Stimulated activated memory B cell treated with anti-CD40 and anti-IgM and Interleukin-4, amounts not matched to agents 10 μg/mL and 1 μg/mL and 100 μg/mL, for 72 hours (primary cell): Measurements from ENCODE around the gene CEACAM20.
"Not testable (repeated sequence)": the region's sequence is repeated elsewhere in the genome, so short reads cannot be mapped to it uniquely, and the experiment has no call there.

Experiments used
- ATAC-seq: fragments of 150-1000 bp; cut with Tn5 transposase; 2 replicates; pipeline ENCODE4 v1.10.0; 2021
- H3K27ac Mint-ChIP-seq: one replicate; pipeline ENCODE4 v1.8.0; 2022; ENCODE audit warnings: mild to moderate bottlenecking, mixed read lengths
- H3K27me3 Mint-ChIP-seq: one replicate; pipeline ENCODE4 v1.8.0; 2022; ENCODE audit warnings: mixed read lengths
- H3K36me3 Mint-ChIP-seq: one replicate; pipeline ENCODE4 v1.8.0; 2022; ENCODE audit warnings: mixed read lengths
- H3K4me1 Mint-ChIP-seq: one replicate; pipeline ENCODE4 v1.8.0; 2022; ENCODE audit warnings: mixed read lengths
- H3K4me3 Mint-ChIP-seq: one replicate; pipeline ENCODE4 v1.8.0; 2022; ENCODE audit warnings: mild to moderate bottlenecking, moderate library complexity, mixed read lengths
- H3K9me3 Mint-ChIP-seq: one replicate; pipeline ENCODE4 v1.8.0; 2022; ENCODE audit warnings: mixed read lengths

Gene CEACAM20

DNA sequence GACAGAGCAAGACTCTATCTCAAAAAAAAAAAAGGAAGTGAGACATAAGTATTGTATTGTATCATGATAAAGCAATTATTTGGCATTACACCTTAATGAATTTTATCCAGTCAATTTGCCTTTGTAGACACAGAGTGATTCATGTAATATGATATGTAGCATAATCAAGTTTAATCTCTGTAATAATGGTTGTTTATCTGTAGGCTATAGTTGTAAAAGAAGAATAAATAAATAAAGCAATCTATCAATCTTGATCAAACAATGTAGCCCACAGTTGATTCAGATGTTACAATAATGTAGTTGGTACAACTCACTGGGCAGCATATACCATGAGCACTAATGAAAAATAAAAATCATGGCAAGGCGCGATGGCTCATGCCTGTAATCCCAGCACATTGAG, 28.5 kb upstream of the CEACAM20 start:
- H3K36me3 Mint-ChIP-seq, result no peaks in the 10 kb centered on the region
- no peak overlapping the region for H3K27ac Mint-ChIP-seq
- peaks cover 23% of the 10 kb centered on the region for H3K9me3 Mint-ChIP-seq
- no peak overlapping the region for H3K4me3 Mint-ChIP-seq
- no peak for ATAC-seq
- no peaks in the 10 kb centered on the region for H3K4me1 Mint-ChIP-seq
- H3K27me3 Mint-ChIP-seq, result peaks cover 20% of the 10 kb centered on the region

GRCh38 chr19:44554641-44555246, 25.3 kb upstream of the CEACAM20 start:
- no peak for ATAC-seq
- Mint-ChIP-seq H3K4me1 (no peaks in the 10 kb centered on the region), H3K27me3 (peaks cover 20% of the 10 kb centered on the region), H3K27ac (no peak overlapping the region), H3K36me3 (no peaks in the 10 kb centered on the region), H3K4me3 (no peak overlapping the region), H3K9me3 (peaks cover 16% of the 10 kb centered on the region)

DNA sequence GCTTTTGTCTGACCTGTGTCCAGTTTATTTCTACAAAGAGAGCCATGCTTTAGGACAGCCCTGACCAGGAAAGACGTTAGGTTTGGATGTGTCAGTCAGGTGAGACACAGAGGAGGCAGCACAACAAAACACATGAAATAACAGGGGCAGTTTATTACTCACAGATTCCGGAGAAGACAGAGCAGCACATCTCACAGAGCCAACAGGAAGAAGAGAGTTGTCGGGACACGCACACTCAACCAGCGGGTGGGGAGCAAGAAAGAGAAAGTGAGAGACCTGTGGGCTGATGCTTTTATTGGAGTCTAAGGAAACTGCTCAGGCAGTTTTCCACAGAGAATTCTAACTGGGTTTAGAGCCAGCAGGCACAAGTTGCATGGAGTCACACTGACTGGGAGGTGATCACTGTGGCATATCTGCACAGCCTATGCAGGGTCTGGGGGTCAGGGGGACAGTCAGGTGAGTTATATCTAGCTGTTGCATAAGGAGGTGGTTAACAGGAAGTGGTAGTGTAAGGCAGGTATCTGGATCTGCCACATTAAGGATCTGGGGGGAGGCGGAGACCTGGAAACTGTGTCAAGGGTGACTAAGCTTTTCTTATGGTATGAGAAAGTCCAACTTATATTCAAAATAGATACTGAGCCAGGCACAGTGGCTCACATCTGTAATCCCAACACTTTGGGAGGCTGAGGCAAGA, 24.1 kb upstream of the CEACAM20 start:
- peaks cover 20% of the 10 kb centered on the region for H3K27me3 Mint-ChIP-seq
- H3K27ac Mint-ChIP-seq, result no peak overlapping the region
- H3K4me3 Mint-ChIP-seq, result no peak overlapping the region
- peaks cover 22% of the 10 kb centered on the region for H3K9me3 Mint-ChIP-seq
- H3K36me3 Mint-ChIP-seq, result no peaks in the 10 kb centered on the region
- ATAC-seq, result no peak
- H3K4me1 Mint-ChIP-seq, result no peaks in the 10 kb centered on the region

DNA sequence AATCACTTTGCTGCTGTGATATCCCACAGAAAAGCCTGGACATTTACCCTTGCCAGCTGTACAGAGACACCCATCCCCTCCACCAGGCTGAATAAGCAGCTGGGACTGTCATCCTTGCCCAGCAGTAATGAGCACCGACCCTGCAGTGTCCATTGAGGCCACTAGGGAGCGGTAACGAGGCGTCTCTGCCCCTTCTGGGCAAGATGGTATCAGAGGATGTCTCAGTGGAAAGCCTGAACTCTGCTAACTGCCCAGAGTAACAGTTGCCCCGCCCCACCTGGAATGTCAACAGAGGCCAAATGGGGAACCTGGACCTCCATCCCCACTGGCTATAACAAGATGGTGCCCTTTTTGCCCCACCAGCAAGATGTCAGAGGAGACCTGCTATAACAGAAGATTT, 22.8 kb upstream of the CEACAM20 start:
- Mint-ChIP-seq H3K4me1 (no peaks in the 10 kb centered on the region), H3K4me3 (no peak overlapping the region), H3K9me3 (peaks cover 22% of the 10 kb centered on the region), H3K36me3 (no peaks in the 10 kb centered on the region), H3K27ac (no peak overlapping the region), H3K27me3 (peaks cover 20% of the 10 kb centered on the region)
- ATAC-seq, result no peak

DNA sequence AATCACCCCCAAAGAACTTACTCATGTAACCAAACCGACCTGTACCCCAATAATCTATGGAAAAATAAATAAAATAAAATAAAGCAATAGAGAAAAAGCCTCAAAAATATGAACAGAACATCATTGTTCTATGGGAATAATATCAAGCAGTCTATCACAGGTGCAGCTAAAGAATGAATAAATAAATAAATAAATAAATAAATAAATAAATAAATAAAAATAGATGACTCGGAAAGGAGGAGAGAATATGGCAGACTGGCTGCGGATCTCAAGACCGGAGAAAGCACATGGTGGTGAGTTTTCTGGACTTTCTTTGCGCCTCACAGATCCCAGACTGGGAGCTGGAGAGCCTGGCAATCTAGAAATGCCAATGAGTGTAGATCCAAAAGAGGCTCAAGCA, 22.4 kb upstream of the CEACAM20 start:
- Mint-ChIP-seq H3K4me1 (no peaks in the 10 kb centered on the region), H3K36me3 (no peaks in the 10 kb centered on the region), H3K9me3 (peaks cover 26% of the 10 kb centered on the region)

GRCh38 chr19:44550976-44551375, 21.5 kb upstream of the CEACAM20 start:
- not testable (repeated sequence) for ATAC-seq, H3K4me1 Mint-ChIP-seq, H3K36me3 Mint-ChIP-seq, H3K27ac Mint-ChIP-seq, H3K4me3 Mint-ChIP-seq
- peaks cover 26% of the 10 kb centered on the region for H3K9me3 Mint-ChIP-seq
- peaks cover 20% of the 10 kb centered on the region for H3K27me3 Mint-ChIP-seq

More for the DNA sequence above, 22.4 kb upstream of the CEACAM20 start:
- ATAC-seq, result no peak
- Mint-ChIP-seq H3K27me3 (peaks cover 20% of the 10 kb centered on the region), H3K27ac (no peak overlapping the region), H3K4me3 (no peak overlapping the region)

- H3K9me3 Mint-ChIP-seq, result peaks cover 24% of the 10 kb centered on the region
- no peak overlapping the region for H3K27ac Mint-ChIP-seq
- no peak overlapping the region for H3K4me3 Mint-ChIP-seq
- no peaks in the 10 kb centered on the region for H3K36me3 Mint-ChIP-seq
- ATAC-seq, result no peak
- H3K4me1 Mint-ChIP-seq, result no peaks in the 10 kb centered on the region
- peaks cover 18% of the 10 kb centered on the region for H3K27me3 Mint-ChIP-seq
Measured at GRCh38 chr19:44549507-44549906, 20.0 kb upstream of the CEACAM20 start.

- H3K9me3 Mint-ChIP-seq, result peaks cover 26% of the 10 kb centered on the region
Measured at GRCh38 chr19:44548736-44549135, 19.3 kb upstream of the CEACAM20 start.

DNA sequence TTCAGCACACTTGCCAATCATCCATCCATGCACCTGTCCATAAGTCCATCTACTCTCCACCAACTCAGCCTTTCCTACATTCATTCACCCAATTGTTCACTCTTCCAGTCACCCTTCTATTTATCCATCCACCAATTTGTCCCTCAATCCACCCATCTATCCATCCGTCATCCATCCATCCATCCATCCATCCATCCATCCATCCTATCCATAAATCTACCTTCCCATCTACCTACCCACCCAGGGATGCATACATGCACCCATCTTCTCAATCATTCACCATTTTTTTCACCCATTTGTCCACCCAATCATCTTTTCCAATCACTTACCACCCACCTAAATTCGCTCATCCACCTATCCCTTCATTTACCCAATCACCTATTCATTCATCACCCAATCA, 14.6 kb upstream of the CEACAM20 start:
- H3K27ac Mint-ChIP-seq, result no peak overlapping the region
- H3K4me1 Mint-ChIP-seq, result no peaks in the 10 kb centered on the region
- no peak for ATAC-seq
- no peaks in the 10 kb centered on the region for H3K36me3 Mint-ChIP-seq
- H3K4me3 Mint-ChIP-seq, result no peak overlapping the region
- H3K9me3 Mint-ChIP-seq, result peaks cover 22% of the 10 kb centered on the region
- H3K27me3 Mint-ChIP-seq, result peaks cover 31% of the 10 kb centered on the region

More at GRCh38 chr19:44548736-44549135, 19.3 kb upstream of the CEACAM20 start:
- Mint-ChIP-seq H3K4me3 (no peak overlapping the region), H3K27me3 (peaks cover 18% of the 10 kb centered on the region), H3K27ac (no peak overlapping the region), H3K4me1 (no peaks in the 10 kb centered on the region), H3K36me3 (no peaks in the 10 kb centered on the region)
- ATAC-seq, result no peak

DNA sequence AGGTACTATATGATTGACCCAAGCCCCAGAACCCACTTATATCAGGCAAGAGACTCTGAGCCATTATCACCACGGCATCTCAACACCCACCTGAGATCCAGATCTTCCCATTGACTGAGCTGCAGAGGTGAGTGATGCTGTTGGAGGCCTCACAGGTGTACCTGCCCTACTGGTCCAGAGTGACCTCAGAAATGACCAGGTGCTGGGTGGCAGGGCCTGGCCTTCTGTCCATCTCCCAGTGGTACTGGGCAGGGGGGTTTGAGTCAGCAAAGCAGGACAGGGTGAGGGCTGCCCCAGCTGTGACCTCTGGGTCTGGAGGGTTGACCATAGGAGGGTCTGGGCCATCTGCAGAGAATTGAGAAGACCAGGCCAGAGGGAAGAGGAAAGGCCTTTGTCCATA, 13.2 kb upstream of the CEACAM20 start:
- Mint-ChIP-seq H3K4me3 (no peak overlapping the region), H3K27ac (no peak overlapping the region), H3K36me3 (no peaks in the 10 kb centered on the region), H3K9me3 (peaks cover 24% of the 10 kb centered on the region), H3K4me1 (no peaks in the 10 kb centered on the region), H3K27me3 (peaks cover 31% of the 10 kb centered on the region)
- no peak for ATAC-seq

GRCh38 chr19:44540736-44541135, 11.3 kb upstream of the CEACAM20 start:
- H3K4me1 Mint-ChIP-seq, result no peaks in the 10 kb centered on the region
- H3K36me3 Mint-ChIP-seq, result no peaks in the 10 kb centered on the region
- no peak overlapping the region for H3K4me3 Mint-ChIP-seq
- ATAC-seq, result no peak
- peaks cover 31% of the 10 kb centered on the region for H3K27me3 Mint-ChIP-seq
- no peak overlapping the region for H3K27ac Mint-ChIP-seq
- H3K9me3 Mint-ChIP-seq, result peaks cover 27% of the 10 kb centered on the region

- Mint-ChIP-seq H3K27ac (no peak overlapping the region), H3K4me1 (no peaks in the 10 kb centered on the region), H3K9me3 (peaks cover 29% of the 10 kb centered on the region), H3K4me3 (no peak overlapping the region), H3K36me3 (no peaks in the 10 kb centered on the region), H3K27me3 (peaks cover 31% of the 10 kb centered on the region)
- ATAC-seq, result no peak
Measured at GRCh38 chr19:44539991-44540390, 10.5 kb upstream of the CEACAM20 start.

- Mint-ChIP-seq H3K27ac (no peak overlapping the region), H3K36me3 (no peaks in the 10 kb centered on the region), H3K4me3 (no peak overlapping the region), H3K27me3 (peaks cover 27% of the 10 kb centered on the region), H3K4me1 (no peaks in the 10 kb centered on the region), H3K9me3 (peaks cover 29% of the 10 kb centered on the region)
- ATAC-seq, result no peak
Measured at GRCh38 chr19:44539236-44539826, 9.9 kb upstream of the CEACAM20 start.

DNA sequence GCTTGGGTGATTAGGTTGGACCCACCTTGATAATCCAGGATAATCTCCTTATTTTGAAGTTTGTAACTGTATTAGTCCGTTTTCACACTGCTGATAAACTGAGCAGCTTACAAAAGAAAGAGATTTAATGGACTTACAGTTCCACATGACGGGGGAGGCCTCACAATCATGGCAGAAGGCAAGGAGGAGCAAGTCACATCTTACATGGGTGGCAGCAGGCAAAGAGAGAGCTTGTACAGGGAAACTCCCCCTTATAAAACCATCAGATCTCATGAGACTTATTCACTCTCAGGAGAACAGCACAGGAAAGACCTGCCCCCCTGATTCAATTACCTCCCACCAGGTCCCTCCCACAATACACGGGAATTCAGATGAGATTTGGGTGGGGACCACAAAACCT, 5.9 kb upstream of the CEACAM20 start:
- H3K4me1 Mint-ChIP-seq, H3K36me3 Mint-ChIP-seq, H3K4me3 Mint-ChIP-seq, H3K27ac Mint-ChIP-seq, ATAC-seq: not testable (repeated sequence)
- H3K27me3 Mint-ChIP-seq, result peaks cover 20% of the 10 kb centered on the region
- peaks cover 20% of the 10 kb centered on the region for H3K9me3 Mint-ChIP-seq

GRCh38 chr19:44532819-44533218, 3.3 kb upstream of the CEACAM20 start:
- H3K4me1 Mint-ChIP-seq, result no peaks in the 10 kb centered on the region
- peaks cover 19% of the 10 kb centered on the region for H3K9me3 Mint-ChIP-seq
- H3K27me3 Mint-ChIP-seq, result peaks cover 43% of the 10 kb centered on the region
- no peak for ATAC-seq
- no peaks in the 10 kb centered on the region for H3K36me3 Mint-ChIP-seq
- no peak overlapping the region for H3K27ac Mint-ChIP-seq
- H3K4me3 Mint-ChIP-seq, result no peak overlapping the region

DNA sequence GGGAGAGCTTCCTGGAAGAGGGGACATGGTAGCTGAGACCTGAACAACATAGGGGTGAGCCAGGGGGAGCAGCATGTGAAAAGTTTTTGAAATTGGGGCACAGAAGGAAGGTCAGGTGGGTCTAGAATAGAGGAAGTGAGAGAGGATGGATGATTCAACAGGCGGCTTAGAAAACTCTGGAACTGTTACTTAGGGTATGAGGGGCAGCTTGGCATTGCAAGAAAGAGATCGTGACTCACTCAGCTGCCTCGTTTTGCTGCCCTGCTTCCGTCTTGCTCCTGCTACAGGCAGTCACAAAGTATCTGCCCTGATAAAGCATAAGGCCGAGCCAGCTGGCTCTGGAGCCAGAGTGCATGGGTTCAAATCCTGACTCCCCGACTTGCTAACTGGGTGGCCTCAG, 1.3 kb upstream of the CEACAM20 start:
- no peak for ATAC-seq
- Mint-ChIP-seq H3K27ac (no peak overlapping the region), H3K4me1 (no peaks in the 10 kb centered on the region), H3K36me3 (no peaks in the 10 kb centered on the region), H3K4me3 (no peak overlapping the region), H3K9me3 (peaks cover 13% of the 10 kb centered on the region), H3K27me3 (peaks cover 47% of the 10 kb centered on the region)
